Hematopoietic multipotent progenitor cell treated with erythropoietin and hydrocortisone succinate and interleukin-3 and kit ligand, for 4 days (in vitro differentiated cells): ENCODE data around the gene RPTOR.
A peak's percentile ranks its signal among the peaks of the same experiment; 100 is the strongest.
"Not testable (repeated sequence)": the region's sequence is repeated elsewhere in the genome, so short reads cannot be mapped to it uniquely, and the experiment has no call there.

Experiments used
- DNase-seq: peaks from one replicate; pipeline ENCODE4 v3.0.0-alpha.2; 2015

The RPTOR gene

DNA sequence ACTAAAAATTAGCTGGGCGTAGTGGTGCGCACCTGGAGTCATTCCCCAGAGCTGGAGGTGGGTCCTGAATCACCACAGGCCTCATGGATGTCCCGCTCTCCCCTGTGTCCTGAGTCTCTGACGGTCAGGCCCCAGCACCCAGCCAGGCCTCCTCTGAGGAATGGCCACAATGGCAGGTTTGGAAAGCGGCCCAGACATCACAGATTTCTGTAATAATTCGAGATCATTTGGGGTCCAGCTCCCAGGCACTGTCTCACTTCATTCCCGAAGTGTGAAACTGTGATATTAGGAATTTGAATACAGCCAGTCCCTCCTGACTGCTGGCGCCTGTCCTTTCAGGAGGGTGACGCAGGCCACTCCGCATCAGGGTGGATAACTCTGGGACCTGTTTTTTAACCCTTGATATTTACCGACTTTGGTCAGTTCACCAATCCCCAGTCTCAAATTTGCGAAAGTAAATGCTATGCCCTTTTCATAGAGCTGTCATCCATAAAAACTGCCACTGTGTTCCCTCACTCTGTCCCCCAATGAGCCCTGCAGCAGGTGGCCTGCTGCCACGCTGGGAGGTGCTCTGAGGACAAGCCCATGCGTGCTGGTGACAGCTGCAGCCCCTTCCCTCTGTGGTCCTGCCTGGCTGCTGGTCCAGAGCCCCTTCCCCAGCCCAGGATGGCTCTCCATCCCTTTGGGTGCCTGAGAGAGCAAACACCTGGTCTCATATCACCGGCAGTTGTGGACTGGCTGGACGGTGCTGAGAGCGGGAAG lies 28.3 kb upstream of the RPTOR start:
- no peak for DNase-seq

DNA sequence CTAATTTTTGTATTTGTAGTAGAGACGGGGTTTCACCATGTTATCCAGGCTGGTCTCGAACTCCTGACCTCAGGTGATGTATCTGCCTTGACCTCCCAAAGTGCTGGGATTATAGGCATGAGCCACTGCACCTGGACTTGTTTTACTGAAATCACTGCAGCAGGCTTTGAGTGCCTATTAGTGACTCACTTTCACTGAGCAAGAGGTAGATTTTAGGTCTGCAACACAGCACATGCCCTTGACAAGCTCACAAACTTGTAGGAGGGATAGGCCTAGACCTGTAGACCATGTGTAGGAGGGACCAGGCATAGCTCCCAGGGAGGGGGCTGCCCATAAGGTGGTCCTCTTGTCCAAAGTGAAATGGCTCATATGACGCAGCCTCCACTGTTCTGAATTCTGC lies 27.0 kb upstream of the RPTOR start:
- no peak for DNase-seq

DNA sequence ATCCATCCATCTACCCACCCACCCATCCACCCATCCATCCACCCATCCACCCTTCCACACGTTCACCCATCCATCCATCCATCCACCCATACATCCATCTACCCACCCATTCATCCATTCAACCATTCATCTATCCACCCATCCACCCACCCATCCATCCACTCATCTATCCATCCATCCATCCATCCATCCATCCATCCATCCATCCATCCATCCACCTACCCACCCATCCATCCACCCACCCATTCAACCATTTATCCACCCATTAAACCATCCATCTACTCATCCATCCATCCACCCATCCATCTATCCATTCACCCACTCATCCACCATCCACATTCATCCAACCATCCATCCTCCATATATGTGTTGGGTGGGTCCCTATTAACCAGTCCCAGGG lies 26.2 kb upstream of the RPTOR start:
- DNase-seq: no peak

DNA sequence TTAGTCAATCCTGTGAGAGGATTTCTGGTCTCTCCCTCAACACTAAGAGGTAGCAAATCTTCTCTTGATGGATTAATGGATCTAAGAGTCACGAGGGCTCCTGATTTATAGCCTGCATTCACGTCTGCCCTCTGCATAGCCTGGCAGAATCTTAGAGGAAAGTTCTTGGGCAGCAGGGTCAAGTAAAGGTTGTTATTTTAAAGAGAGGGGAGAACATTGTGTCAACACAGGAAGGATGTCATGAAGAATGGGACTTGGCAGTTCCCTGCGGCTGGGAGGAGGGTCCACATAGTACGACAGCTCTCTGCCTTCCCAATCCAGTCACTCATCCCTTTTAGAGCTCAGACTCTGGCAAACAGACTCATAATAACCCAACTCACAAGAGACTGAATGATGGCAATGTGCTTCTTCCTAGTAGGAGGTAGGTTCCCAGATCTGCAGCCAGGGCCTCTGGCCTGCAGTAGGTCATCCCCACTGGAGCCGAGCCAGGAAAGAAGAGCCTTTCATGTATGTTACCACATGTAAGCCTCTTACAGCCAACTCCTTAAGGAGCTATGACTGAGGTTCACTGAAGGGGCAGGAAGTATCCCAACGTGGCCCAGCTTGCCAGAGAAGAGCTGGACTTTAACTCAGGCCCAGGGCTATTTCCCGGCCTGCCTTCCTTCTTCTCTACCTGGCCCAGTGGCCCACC lies 25.4 kb upstream of the RPTOR start:
- no peak for DNase-seq

DNA sequence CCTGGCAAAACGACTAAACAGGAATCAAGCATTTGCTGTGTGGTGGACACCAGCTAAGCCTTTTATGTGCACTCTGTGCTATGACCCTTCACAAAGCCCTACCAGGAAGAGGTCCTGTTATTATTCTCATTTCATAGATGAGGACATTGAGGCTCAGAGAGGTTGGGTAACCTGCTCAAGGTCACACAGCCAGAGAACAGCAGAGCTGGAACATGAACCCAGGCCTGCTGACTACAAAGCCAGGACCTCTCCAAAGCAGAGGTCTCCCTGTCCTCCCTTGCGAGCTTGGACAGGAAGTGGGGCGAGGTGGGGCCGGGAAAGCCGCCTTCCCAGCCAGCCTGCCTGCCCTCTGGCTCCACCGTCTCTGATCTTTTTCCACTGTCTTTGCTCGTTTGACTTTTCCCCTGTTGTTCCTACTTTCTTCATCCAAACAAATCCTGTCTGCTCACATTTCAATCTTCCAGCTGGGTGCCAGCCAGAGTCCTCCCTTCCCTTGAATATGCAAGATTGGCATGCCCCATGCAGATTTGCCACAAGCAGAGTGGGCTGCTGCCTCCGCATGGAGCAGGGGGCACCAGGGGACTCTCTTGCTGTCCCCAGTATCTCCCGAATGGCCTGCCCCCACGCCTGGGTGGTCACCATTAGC lies 23.7 kb upstream of the RPTOR start:
- no peak for DNase-seq

DNA sequence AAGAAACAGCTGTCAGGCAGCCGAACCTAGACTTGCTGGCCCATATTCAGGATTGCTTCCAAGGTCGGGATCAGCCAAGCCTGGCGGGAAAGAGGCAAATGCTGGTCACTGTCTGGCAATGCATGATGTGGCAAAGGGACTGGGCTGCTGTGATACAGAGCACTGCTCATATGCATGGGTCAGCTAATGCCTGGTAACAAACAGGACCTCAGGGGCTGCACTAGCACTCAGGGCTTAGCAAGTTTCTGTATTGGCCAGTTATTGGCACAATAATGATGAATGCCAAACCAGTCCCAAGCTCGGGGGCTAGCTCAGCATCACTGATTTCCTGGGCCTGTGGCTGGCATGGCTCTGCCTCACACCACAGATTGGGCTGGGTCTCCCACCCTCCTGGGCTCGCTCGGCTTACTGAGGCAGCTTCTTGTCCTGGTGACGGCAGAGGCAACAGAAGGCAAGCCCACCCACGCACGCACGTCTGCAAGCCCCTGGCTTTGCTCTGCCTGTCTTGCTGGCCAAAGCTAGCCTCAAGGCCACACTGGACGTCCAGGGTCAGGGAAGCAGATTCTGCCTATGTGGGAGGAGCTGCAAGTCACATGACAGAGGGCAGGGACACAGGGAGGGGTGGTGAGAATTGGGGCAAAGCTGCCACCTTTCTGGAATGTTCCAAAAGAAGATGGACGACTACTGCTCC lies 21.4 kb upstream of the RPTOR start:
- no peak for DNase-seq

DNA sequence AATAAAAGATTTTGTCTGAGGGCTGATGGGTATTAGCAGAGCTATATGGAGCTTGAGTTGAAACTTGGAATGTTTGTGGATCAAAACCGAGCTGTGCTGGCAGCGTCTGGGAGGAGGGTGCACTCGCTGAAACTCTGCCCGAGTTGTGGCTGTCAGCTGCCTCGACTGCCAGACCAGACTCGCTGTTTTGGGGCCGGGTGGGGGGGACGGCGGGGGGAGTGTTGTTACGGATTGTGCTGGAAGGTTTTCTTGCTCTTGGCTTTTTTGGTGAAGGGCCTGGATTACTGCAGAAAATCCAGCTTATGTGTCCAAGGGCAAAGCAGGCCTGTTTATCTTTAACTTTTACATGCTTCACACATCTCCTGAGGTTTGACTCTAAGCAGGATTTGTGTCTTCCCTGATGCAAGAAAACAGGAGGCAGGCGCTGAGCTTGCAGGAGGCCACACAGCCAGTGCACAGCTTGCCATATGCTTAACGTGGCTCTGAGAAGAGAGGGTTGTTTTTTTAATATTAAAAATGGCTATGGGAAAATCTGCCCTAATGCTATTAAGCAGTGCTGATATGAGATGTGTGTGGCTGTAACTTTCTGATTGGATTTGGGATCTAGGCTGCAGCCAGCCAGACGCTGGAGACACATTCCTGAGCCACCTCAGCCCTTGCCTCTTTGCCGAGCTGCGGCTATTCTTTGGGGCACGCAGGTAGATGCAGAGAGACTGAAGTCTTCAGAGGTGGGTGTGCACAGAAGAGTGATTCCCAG lies 20.5 kb upstream of the RPTOR start:
- no peak for DNase-seq

DNA sequence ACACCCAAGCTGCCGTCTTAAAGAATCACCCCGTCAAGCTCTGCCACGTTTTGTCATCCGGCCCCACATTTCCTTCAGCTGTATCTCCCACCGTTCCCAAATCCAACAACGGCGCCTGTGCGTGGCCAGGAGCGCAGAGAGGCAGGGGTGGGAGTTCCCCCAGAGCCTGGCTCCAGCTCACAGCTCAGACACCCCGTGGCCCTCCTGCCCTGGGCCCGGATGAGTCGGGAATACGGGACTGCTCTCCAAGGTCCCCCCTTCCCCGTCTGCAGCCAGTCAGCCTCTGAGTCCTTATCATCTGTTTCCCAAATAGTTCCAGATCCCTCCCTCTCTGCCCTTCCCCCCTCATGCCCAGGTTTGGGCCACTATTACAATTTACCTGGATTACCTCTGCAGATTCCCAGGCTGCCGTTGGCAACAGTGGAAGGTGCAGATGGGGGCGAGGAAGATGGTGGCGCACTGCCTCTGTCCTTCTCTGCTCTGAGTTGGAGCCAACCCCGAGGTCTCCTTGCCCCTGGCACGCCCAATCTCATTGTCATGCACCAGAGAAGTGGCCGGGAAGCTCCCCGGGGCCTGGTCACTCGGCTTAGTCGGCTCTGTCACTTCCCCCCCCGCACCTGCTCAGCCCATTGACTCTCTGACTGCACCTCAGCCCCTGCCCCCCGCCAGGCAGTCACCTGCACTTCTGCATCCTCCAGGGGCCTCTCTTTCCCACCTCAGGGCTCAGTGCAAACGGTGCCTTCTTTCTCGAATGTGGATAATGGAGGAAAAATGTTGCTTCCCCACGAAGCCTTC lies 18.3 kb upstream of the RPTOR start:
- no peak for DNase-seq

DNA sequence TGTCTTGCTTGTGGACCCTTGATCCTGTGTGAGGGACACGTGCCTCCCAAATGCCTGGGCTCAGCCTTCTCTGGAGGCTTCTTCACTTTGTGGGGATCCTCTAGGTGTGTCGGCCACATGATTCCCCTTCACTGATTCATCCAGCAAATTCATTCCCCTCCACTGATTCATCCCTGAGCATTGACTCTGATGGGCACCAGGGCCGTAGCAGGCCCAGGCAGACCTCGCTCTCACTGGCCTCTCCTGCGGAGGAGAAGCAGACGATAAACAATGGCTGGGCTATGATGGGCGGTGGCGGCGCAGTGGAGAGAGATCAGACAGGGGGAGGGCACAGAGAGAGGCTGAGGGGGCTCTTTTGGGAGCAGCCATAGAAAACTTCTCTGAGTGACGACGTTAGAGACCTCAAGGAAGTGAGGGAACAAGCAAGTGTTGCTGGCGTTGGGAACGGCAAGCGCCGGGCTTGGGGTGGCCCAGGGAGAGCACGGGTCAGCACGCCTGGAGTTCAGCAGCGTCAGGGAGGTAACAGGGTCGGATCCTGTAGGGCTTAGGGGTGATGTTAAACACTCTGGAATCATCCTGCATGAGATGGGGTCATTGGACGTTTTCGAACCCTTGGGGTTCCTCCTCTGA lies 17.5 kb upstream of the RPTOR start:
- DNase-seq: no peak

DNA sequence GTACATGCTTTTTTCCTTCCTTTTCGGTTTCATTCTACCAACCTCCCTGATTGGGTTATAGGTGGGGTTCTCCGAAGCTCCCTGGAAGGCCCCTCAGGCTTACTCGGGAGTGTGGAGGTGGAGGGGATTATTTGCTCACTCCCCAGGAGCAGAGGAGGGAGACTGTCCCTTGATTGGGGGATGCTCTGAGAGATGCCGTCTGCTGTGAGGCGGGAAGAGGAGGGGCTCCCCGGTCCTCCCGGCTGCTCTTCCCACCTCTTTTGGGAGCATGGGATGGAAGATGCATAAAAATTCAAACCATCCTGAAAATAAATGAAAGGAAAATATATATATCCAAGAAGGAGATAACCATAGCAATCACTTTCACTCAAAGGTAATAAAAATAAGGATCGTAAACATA lies 16.1 kb upstream of the RPTOR start:
- no peak for DNase-seq

DNA sequence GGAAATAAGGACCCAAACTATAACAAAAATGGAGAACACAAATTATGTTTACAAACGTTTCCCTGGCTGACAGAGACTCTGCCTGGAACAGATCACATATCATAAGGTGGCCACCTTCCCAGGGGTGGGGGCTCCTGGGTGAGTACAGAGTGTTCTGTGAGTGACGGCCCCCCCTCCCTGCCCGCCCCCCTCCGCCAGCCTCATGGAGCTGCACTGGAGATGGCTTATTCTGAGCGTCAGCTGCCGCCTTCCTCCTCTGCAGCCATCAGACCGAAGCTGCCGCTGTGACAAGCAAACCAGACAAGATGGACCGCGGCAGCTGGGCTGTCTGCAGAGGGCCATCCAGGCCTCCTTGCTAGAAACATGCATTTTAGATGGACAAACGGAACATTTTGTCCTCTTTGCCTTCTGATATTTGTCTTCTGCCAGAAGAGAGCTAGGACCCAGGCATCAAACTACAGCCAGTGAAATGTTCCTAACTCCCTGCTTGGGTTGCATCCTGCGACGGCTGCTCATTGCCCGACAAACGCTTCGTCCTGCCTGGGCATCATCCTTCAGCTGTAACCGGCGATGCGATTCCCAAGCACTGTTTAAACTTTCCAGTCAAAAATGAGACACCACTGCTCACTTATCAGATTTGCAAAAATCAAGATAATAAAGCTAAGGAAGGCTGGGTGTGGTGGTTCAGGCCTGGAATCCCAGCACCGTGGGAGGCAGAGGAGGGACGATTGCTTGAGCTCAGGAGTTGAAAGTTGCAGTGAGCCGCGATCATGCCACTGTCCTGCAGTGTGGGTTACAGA lies 15.3 kb upstream of the RPTOR start:
- no peak for DNase-seq

DNA sequence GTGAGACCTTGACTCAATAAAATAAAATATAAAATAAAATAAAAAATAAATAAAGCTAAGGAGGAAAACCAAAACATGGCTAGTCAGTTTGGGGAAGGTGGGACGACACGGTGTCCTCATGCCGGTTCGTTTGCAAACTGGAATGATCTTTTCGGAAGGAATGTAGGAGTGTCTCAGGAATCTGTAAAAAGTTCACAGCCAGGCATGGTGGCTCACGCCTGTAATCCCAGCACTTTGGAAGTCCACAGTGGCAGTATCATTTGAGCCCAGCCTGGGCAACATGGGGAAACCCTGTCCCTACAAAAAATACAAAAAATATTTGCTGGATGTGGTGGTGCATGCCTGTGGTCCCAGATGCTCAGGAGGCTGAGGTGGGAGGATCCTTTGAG lies 14.7 kb upstream of the RPTOR start:
- no peak for DNase-seq

DNA sequence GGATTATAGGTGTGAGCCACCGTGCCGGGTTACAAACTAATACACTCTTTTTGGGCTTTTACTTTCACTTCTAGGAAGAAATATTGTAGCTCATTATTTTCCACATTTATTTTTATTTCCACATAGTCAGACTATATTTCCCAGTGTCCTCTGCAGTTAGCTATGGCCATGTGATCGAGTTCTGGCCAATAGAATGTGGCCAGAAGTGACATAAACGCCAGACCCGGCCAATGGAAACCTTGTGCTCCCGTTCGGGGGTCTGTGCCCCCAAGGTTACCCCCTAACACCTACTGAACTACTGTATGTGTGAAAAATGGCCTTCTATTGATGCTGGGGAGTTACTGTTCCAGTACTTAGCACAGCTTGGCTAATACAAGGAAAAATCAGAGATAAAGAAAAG lies 13.2 kb upstream of the RPTOR start:
- DNase-seq: no peak

DNA sequence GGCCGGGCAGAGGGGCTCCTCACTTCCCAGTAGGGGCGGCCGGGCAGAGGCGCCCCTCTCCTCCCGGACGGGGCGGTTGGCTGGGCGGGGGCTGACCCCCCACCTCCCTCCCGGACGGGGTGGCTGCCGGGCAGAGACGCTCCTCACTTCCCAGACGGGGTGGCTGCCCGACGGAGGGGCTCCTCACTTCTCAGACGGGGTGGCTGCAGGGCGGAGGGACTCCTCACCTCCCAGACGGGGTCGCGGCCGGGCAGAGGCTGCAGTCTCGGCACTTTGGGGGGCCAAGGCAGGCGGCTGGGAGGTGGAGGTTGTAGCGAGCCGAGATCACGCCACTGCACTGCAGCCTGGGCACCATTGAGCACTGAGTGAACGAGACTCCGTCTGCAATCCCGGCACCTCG lies 7.3 kb upstream of the RPTOR start:
- DNase-seq: not testable (repeated sequence)

DNA sequence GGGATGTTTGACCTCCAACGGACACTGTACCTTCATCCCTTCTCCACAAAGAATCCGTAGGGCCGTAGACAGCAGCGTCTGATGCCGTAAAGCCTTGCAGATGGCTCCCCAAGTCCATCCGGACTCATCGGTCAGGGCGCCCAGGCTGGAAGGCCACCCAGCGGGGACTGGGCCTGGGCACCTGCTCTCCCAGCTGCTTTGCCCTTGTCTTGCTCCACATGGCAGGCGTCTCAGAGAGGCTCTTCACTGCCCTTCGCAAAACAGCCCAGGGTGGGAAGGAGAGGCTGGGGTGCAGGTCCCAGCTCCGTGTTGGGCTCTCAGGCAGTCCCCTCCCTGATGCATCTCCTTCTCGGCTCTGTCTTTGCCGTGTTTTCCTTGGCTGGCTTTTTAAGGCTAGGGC lies 6.2 kb upstream of the RPTOR start:
- no peak for DNase-seq

DNA sequence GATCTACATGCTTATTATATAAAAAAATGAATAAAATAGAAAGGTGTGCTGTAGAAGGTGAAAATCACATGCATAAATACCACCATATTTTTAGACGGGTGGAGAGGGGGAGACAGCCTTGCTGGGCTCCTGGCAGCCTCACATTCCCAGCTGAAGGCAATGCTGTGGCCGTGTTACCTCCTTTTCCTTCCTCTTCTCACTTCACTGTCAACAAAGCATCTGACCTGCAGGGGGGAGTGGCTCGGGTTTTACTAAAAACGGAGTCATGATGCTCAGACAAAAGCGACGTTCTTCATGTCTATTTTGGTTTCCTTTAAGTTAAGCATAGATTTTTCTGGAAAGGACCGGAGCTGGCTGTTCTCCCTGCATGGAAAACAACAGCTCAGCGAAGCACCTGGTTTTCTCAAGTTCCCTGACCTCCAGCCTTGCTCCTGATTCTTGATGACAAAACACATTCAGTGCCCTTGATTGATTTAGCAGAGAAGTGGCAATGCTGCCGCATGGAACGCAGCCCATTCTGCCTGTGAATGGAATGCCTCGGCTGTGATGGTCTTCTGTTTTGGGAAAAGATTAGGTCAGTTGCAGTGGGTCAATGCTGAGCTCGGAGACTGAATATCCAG lies 5.5 kb upstream of the RPTOR start:
- peak; percentile 46 for DNase-seq

DNA sequence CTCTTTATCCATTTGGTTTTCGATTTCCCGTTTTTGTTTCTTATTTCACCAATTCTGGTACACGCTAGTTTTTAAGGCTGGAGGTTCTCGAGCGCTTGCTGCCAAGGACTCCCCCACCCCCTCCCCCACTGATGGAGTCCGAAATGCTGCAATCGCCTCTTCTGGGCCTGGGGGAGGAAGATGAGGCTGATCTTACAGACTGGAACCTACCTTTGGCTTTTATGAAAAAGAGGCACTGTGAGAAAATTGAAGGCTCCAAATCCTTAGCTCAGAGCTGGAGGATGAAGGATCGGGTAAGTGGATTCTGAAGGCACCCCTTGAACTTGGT lies 825 bp downstream of the RPTOR start:
- DNase-seq: no peak

DNA sequence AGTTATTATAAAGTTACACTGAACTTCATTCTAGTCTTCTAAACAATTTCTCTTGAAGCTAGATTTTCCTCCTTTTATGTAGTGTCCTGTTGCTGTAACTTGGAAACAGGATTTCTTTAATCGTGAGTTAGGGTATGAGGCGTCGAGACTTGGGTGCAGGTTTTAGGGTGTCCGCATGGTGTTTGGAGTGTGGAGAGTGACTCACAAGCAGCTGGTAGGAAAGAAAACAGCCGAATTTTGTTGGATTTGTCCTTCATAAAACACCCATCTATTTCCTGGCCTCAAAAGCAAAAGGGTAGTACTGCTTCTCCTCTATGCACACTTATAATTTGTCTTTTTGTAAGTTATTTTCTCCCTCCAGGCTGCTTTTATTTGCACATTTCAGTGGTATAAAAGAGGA lies 1.6 kb downstream of the RPTOR start:
- DNase-seq: peak; percentile 16

DNA sequence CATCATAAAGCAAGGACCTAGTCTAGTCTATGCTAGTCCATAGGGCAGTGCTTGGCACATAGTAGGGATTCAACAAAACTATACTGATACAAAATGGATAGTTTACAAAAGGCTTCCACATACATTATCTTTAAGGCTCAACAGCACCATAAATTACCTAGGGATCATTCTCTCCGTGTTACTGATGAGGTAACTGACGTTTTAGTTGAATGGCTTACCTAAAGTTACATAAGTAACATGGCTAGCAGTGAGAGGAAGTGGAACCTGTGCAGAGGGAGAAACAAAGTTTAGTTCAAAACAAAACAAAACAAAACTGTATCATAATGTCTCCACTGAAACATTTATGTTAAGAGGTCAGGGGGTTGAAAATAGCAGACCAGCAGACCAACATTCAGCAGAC lies 7.9 kb downstream of the RPTOR start:
- DNase-seq: no peak

DNA sequence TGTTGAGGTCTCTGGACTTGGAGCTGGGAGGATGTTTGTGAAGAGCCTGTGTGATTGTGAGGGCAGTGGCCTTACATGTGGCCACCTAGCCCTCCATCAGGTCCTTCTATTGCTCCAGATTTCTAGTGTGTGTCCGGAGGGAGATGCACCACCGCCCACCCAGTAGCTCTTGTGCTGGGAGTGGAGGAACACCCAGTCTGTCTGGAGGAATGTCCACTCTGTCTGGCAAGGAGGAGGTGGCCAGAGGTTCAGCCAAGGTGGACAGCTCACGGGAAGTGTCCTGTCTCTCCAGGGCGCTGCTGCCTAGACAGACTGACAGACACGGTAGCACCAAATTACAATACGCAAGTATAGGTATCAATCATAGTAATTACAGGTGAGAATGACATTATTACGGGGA lies 10.6 kb downstream of the RPTOR start:
- DNase-seq: no peak
